SK-N-SH (cell line): ENCODE data around the gene ANKDD1A. TPM values are rescaled to one million over a fixed set of nuclear protein-coding genes. Genes with fewer than 3 reads are reported as not detected.
A peak's percentile ranks its signal among the peaks of the same experiment; 100 is the strongest.

ENCODE experiments used
- CTCF ChIA-PET: fragments of 300-600, 350-600 bp; formaldehyde crosslinking; extraction: SDS; loops from one replicate; lab custom pipeline; 2021; lab: Yijun Ruan, JAX
- POLR2A ChIA-PET: fragments of 350-600 bp; sonication (Branson Sonifier 250); formaldehyde crosslinking; extraction: SDS; loops from one replicate; lab custom pipeline; 2020; ENCODE audit warnings: antibody characterized with exemption, inconsistent platforms; lab: Yijun Ruan, JAX
- DNase-seq: peaks from one replicate; pipeline ENCODE4 v3.0.0; 2012
- H2AFZ ChIP-seq: fragments of 200-600 bp; sonication (generic); 2 replicates; pipeline ENCODE4 v1.8.1; 2016; ENCODE audit warnings: antibody characterized with exemption, mild to moderate bottlenecking, low read depth
- H3F3A ChIP-seq: fragments of 200-600 bp; sonication (generic); replicated peaks from 2 replicates; pipeline ENCODE3; 2016; ENCODE audit warnings: antibody characterized with exemption, mild to moderate bottlenecking; ENCODE audit not compliant: insufficient read depth
- H3K27ac ChIP-seq, 2 experiments: fragments of 200-500 bp in 1 of 2; fragments of 200-600 bp in 1 of 2; sonication (Bioruptor generic) in 1 of 2; sonication (generic), shearing (Covaris generic) in 1 of 2; 2 replicates each; pipeline versions ENCODE4 v1.5.1 to v1.6.1; 2014 to 2016; ENCODE audit warnings: low read depth in 2 of 2, inconsistent platforms in 1 of 2, low read length in 1 of 2, mild to moderate bottlenecking in 1 of 2, mixed read lengths in 1 of 2
- H3K27me3 ChIP-seq: fragments of 200-600 bp; sonication (generic), shearing (Covaris generic); 2 replicates; pipeline ENCODE4 v1.6.1; 2016; ENCODE audit warnings: mixed run types; ENCODE audit not compliant: insufficient read depth
- H3K36me3 ChIP-seq, 2 experiments: fragments of 200-500 bp in 1 of 2; fragments of 200-600 bp in 1 of 2; sonication (Bioruptor generic) in 1 of 2; sonication (generic) in 1 of 2; replicated peaks in 1 of 2; 2 replicates each; pipeline versions ENCODE3 to v1.5.1; 2014 to 2016; ENCODE audit warnings: low read length in 1 of 2, mild to moderate bottlenecking in 1 of 2; ENCODE audit not compliant: insufficient read depth in 2 of 2, control insufficient read depth in 1 of 2
- H3K4me1 ChIP-seq, 2 experiments: fragments of 200-500 bp in 1 of 2; fragments of 200-600 bp in 1 of 2; sonication (Bioruptor generic) in 1 of 2; sonication (generic), shearing (Covaris generic) in 1 of 2; 2 replicates each; pipeline versions ENCODE4 v1.5.1 to v1.6.1; 2014 to 2016; ENCODE audit warnings: low read depth in 1 of 2, low read length in 1 of 2, mixed run types in 1 of 2; ENCODE audit not compliant: insufficient read depth in 2 of 2, control insufficient read depth in 1 of 2
- H3K4me2 ChIP-seq: fragments of 200-600 bp; sonication (generic), shearing (Covaris generic); 2 replicates; pipeline ENCODE4 v1.6.1; 2017; ENCODE audit warnings: mixed run types
- H3K4me3 ChIP-seq, 2 experiments: fragments of 200-500 bp in 1 of 2; fragments of 200-600 bp in 1 of 2; sonication (Bioruptor generic) in 1 of 2; sonication (generic), shearing (Covaris generic) in 1 of 2; 2 replicates each; pipeline versions ENCODE4 v1.5.1 to v1.8.1; 2014 to 2016; ENCODE audit warnings: low read depth in 2 of 2, inconsistent platforms in 1 of 2, low read length in 1 of 2, mild to moderate bottlenecking in 1 of 2, mixed read lengths in 1 of 2, moderate library complexity in 1 of 2
- H3K79me2 ChIP-seq: fragments of 200-600 bp; sonication (generic); 2 replicates; pipeline ENCODE4 v1.8.1; 2017; ENCODE audit warnings: mild to moderate bottlenecking; ENCODE audit not compliant: insufficient read depth
- H3K9ac ChIP-seq: fragments of 200-600 bp; sonication (generic); 2 replicates; pipeline ENCODE4 v1.6.1; 2017; ENCODE audit warnings: mixed run types
- H3K9me2 ChIP-seq: fragments of 200-600 bp; sonication (generic); 2 replicates; pipeline ENCODE4 v1.6.1; 2017; ENCODE audit warnings: mixed run types
- H3K9me3 ChIP-seq: fragments of 200-600 bp; sonication (generic); 2 replicates; pipeline ENCODE4 v1.6.1; 2017; ENCODE audit warnings: mixed run types, mild to moderate bottlenecking, moderate library complexity
- H4K20me1 ChIP-seq: fragments of 200-600 bp; sonication (generic); 2 replicates; pipeline ENCODE4 v1.6.1; 2017; ENCODE audit warnings: mild to moderate bottlenecking, mixed run types; ENCODE audit not compliant: insufficient read depth
- EP300 ChIP-seq, 2 experiments: IDR thresholded peaks; 2 replicates each; pipeline versions ENCODE4 v1.4.0 to v1.6.1; 2012; ENCODE audit warnings: borderline replicate concordance in 1 of 2, low read depth in 1 of 2, low read length in 1 of 2
- EZH2phosphoT487 ChIP-seq: fragments of 200-600 bp; sonication (generic); IDR thresholded peaks from 2 replicates; pipeline ENCODE4 v1.6.1; 2017; ENCODE audit warnings: low read depth, mixed run types, mild to moderate bottlenecking, antibody characterized with exemption, moderate library complexity, borderline replicate concordance
- FOXM1 ChIP-seq: IDR thresholded peaks from 2 replicates; pipeline ENCODE4 v1.4.0; 2012; ENCODE audit warnings: low read depth, mild to moderate bottlenecking
- GABPA ChIP-seq: IDR thresholded peaks from 2 replicates; pipeline ENCODE4 v1.4.0; 2012; ENCODE audit warnings: low read depth, mild to moderate bottlenecking
- MEF2A ChIP-seq: IDR thresholded peaks from 2 replicates; pipeline ENCODE4 v1.4.0; 2012; ENCODE audit warnings: low read depth, borderline replicate concordance
- NFIC ChIP-seq: IDR thresholded peaks from 2 replicates; pipeline ENCODE4 v1.4.0; 2012; ENCODE audit warnings: borderline replicate concordance
- SMC3 ChIP-seq: IDR thresholded peaks from 2 replicates; pipeline ENCODE4 v1.6.1; 2012; ENCODE audit warnings: low read depth, low read length, improper control_type of control experiment
- TEAD4 ChIP-seq: IDR thresholded peaks from 2 replicates; pipeline ENCODE4 v1.4.0; 2012; ENCODE audit warnings: mild to moderate bottlenecking, borderline replicate concordance; ENCODE audit not compliant: insufficient read depth
- YY1 ChIP-seq: IDR thresholded peaks from 2 replicates; pipeline ENCODE4 v1.4.0; 2012; ENCODE audit warnings: low read depth, mild to moderate bottlenecking
- WGBS: methylation state at CpG from one replicate; pipeline ENCODE4 v1.1.6; 2017; ENCODE audit warnings: low lambda C conversion rate; 5-methylcytosine and 5-hydroxymethylcytosine counted together
- polyA plus RNA-seq, 3 experiments: library from polyadenylated mRNA; depleted of rRNA; stranded (reverse); fragments of >200 nt; gene quantifications; 2 replicates each; pipeline ENCODE4 v1.2.3, GENCODE V29; 2012
- TF ChIP-seq, protein P1 (sequence below): fragments of 200-600 bp; sonication (generic); IDR thresholded peaks from 2 replicates; pipeline ENCODE4 v1.6.1; 2017; ENCODE audit warnings: antibody characterized with exemption, mild to moderate bottlenecking, moderate library complexity

ANKDD1A gene
- polyA plus RNA-seq, 1 of the 3 experiments (the other 2 are of a cell fraction), result 8.6 TPM

DNA sequence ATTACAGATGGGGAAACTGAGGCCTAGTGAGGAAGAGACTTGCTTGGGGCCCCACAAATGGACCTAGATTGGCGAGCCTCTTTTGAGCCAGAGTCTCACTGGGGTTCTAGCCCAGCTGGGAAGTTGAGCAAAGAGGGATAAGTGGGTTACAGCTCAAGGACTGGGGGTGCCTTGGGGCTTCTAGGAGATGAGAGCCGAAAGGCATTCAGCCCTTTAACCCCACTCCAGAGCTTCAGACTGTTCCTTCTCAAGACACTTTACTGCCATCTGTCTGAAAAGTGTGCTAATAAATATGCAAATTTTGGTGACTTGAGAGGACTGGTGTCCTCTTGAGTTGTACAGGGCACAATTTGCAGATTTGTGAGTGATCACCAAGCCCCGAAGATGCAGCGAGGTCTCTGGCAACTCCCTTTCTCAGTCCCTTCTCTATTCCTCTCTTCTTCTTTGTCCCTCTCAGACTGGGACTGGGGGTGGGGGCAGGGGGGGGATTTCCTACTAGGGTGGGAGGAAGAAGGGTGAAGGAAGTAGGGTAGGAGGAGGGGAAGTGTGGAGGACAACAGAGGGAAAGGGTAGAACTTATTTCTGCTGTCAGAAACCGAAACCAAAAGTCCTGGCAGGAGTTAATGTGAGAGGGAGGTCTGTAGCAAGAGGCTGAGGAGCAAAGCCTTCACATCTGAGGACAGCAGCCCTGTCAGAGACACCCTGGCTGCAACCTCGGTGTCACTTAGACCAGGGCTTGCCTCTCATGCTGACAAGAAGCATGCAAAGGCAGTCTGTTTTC is 16.2 kb upstream of the ANKDD1A start:
- ChIA-PET POLR2A (no interaction called here), CTCF (no interaction called here)
- Histone ChIP-seq H3K9ac (no peak overlapping the region), H3F3A (no peaks in the 10 kb centered on the region), H3K9me2 (no peaks in the 10 kb centered on the region), H3K27me3 (no peaks in the 10 kb centered on the region), H3K27ac (no peak overlapping the region), H3K79me2 (no peaks in the 10 kb centered on the region), H3K36me3 (peaks cover 0 to 3% of the 10 kb centered on the region in 2 experiments), H4K20me1 (no peaks in the 10 kb centered on the region), H3K9me3 (no peaks in the 10 kb centered on the region), H3K4me1 (peaks cover 6 to 31% of the 10 kb centered on the region in 2 experiments; a peak in 3 of 4 replicates), H3K4me3 (no peak overlapping the region), H3K4me2 (peak overlapping the region; percentile 58), H2AFZ (peak overlapping the region; percentile 59; the same call in 1 of the 2 replicates)
- DNase-seq, result no peak
- TF ChIP-seq NFIC, result no peak
- TF ChIP-seq TEAD4, result no peak
- no peak for TF ChIP-seq GABPA
- no peak for TF ChIP-seq FOXM1
- TF ChIP-seq EP300 (IDR thresholded peaks at IDR 0.05; ENCODE audit: borderline replicate concordance in 1 of 2, low read depth in 1 of 2, low read length in 1 of 2), result no peak
- WGBS, result 79% methylated on average over 5 of the region's 6 CpGs

DNA sequence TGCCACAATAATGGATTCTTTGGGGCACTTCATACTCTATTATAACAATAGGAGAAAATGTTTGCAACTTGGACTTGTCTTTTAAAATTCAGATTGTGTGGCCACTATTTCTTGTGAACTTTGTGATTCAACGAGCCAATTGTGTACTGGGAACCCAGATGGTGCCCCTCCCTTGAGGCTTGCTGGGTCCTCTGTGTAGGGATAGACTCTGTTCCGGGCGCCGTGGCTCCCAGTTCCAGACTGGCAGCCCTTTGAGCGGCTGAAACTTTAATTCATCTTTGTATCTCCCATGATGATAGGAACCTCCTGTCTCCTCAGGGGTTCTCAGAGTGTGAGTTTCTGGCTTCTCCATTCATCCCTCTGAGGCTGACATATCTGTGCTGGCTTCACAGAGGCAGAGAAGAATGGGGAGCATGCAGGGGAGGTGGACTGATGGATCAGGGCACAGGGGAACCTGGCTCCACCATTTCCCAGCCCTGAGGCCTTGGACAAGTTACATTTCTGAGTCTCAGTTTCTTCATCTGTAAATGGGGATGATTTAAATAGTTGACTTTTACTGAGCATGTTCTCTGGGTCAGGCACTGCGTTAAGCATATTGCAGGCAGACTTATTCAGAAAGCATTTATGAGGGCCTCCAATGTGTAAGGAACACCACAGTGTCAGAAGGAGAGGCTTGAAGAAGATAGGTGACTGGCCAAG is 15.2 kb upstream of the ANKDD1A start:
- H3K4me1 ChIP-seq, result peaks cover 6 to 31% of the 10 kb centered on the region in 2 experiments; a peak in 3 of 4 replicates
- H3K27me3 ChIP-seq, result no peaks in the 10 kb centered on the region
- H3K79me2 ChIP-seq, result no peaks in the 10 kb centered on the region
- H3K36me3 ChIP-seq, result peaks cover 0 to 3% of the 10 kb centered on the region in 2 experiments
- no peaks in the 10 kb centered on the region for H3F3A ChIP-seq
- ChIA-PET POLR2A (no interaction called here), CTCF (no interaction called here)
- TF ChIP-seq MEF2A (no peak), TEAD4 (no peak), YY1 (no peak), SMC3 (no peak), EZH2phosphoT487 (no peak)
- TF ChIP-seq, protein P1, sequence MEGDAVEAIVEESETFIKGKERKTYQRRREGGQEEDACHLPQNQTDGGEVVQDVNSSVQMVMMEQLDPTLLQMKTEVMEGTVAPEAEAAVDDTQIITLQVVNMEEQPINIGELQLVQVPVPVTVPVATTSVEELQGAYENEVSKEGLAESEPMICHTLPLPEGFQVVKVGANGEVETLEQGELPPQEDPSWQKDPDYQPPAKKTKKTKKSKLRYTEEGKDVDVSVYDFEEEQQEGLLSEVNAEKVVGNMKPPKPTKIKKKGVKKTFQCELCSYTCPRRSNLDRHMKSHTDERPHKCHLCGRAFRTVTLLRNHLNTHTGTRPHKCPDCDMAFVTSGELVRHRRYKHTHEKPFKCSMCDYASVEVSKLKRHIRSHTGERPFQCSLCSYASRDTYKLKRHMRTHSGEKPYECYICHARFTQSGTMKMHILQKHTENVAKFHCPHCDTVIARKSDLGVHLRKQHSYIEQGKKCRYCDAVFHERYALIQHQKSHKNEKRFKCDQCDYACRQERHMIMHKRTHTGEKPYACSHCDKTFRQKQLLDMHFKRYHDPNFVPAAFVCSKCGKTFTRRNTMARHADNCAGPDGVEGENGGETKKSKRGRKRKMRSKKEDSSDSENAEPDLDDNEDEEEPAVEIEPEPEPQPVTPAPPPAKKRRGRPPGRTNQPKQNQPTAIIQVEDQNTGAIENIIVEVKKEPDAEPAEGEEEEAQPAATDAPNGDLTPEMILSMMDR, result no peak
- H4K20me1 ChIP-seq, result no peaks in the 10 kb centered on the region
- no peak overlapping the region for H3K9ac ChIP-seq
- H3K27ac ChIP-seq, result peak overlapping the region in 1 of 2 experiments; percentile 56; a peak in 1 of 4 replicates
- WGBS, result 93% methylated on average over 6 of the region's 6 CpGs
- H3K4me2 ChIP-seq, result no peak overlapping the region; the same call in 1 of the 2 replicates
- no peaks in the 10 kb centered on the region for H3K9me2 ChIP-seq
- H3K4me3 ChIP-seq, result no peak overlapping the region
- no peak for DNase-seq
- no peaks in the 10 kb centered on the region for H3K9me3 ChIP-seq
- 0 out of 2 replicates have a peak overlapping the region, but pooled peaks have one; percentile 72 for H2AFZ ChIP-seq
